HepG2 (cell line): ENCODE data around the gene ZMYND8. TPM values are rescaled to one million over a fixed set of nuclear protein-coding genes. Genes with fewer than 3 reads are reported as not detected.

ENCODE experiments used
- ATAC-seq: fragments of 200-7000 bp; cut with Tn5 transposase; 3 replicates; pipeline ENCODE4 v1.9.1; 2020; ENCODE audit warnings: mild to moderate bottlenecking, moderate library complexity
- BruUV-seq: library from RNA; stranded (reverse); fragments of 400-500 nt; replicated peaks from 2 replicates; lab custom pipeline; 2021; lab: Mats Ljungman, UMichigan
- CTCF ChIA-PET: fragments of 300-600 bp; formaldehyde crosslinking; extraction: SDS; loops from one replicate; lab custom pipeline; 2021; ENCODE audit warnings: low total read pairs, inconsistent platforms, low intra/inter-chr PET ratio; lab: Yijun Ruan, JAX
- POLR2A ChIA-PET: fragments of 350-600 bp; sonication (Branson Sonifier 250); formaldehyde crosslinking; loops from one replicate; lab custom pipeline; 2020; ENCODE audit warnings: antibody characterized with exemption, inconsistent platforms; lab: Yijun Ruan, JAX
- DNase-seq: peaks from one replicate; pipeline ENCODE4 v3.0.0-alpha.2; 2015; ENCODE audit warnings: low spot score
- FAIRE-seq: peaks from 3 replicates; lab custom pipeline; 2011; peaks lifted over from hg19 to GRCh38; lab: Jason Lieb, UNC
- H2AFZ ChIP-seq: one replicate; pipeline ENCODE4 v1.6.1; 2011; ENCODE audit warnings: low read length, inconsistent platforms
- H3K27ac ChIP-seq: fragments of 300-600 bp; 3 replicates; pipeline ENCODE4 v1.8.0; 2011; ENCODE audit warnings: mixed run types, mild to moderate bottlenecking, mixed read lengths, low read length, inconsistent platforms; ENCODE audit not compliant: insufficient read depth; ENCODE audit errors: extremely low read length
- H3K27me3 ChIP-seq, 2 experiments: fragments of 200-600 bp in 1 of 2; 2 replicates in 1 of 2; 3 replicates in 1 of 2; pipeline versions ENCODE4 v1.6.0 to v1.8.0; 2011; ENCODE audit warnings: low read length in 2 of 2, mild to moderate bottlenecking in 2 of 2, moderate library complexity in 2 of 2, inconsistent platforms in 1 of 2; ENCODE audit not compliant: insufficient read depth in 2 of 2, control insufficient read depth in 1 of 2
- H3K36me3 ChIP-seq, 2 experiments: fragments of 200-600 bp in 1 of 2; replicated peaks in 1 of 2; 2 replicates in 1 of 2; 3 replicates in 1 of 2; pipeline versions ENCODE4 v1.5.1 to v1.8.0; 2011; ENCODE audit warnings: low read length in 2 of 2, inconsistent platforms in 1 of 2; ENCODE audit not compliant: insufficient read depth in 2 of 2, control insufficient read depth in 1 of 2
- H3K4me1 ChIP-seq: 2 replicates; pipeline ENCODE4 v1.5.1; 2012; ENCODE audit warnings: low read length, inconsistent platforms; ENCODE audit not compliant: insufficient read depth
- H3K4me2 ChIP-seq: 2 replicates; pipeline ENCODE4 v1.6.0; 2011; ENCODE audit warnings: low read depth, low read length, inconsistent platforms
- H3K4me3 ChIP-seq, 3 experiments: fragments of 200-600 bp in 1 of 3; sonication (generic), shearing (Covaris generic) in 1 of 3; replicated peaks in 1 of 3; 2 replicates each; pipeline ENCODE4 v1.5.1; 2011 to 2016; ENCODE audit warnings: low read length in 3 of 3, inconsistent platforms in 2 of 3, low read depth in 2 of 3, mild to moderate bottlenecking in 2 of 3, control low read depth in 1 of 3, mixed read lengths in 1 of 3; ENCODE audit not compliant: insufficient read depth in 1 of 3
- H3K79me2 ChIP-seq: one replicate; pipeline ENCODE4 v1.6.1; 2011; ENCODE audit warnings: low read length, inconsistent platforms; ENCODE audit not compliant: insufficient read depth
- H3K9ac ChIP-seq: 2 replicates; pipeline ENCODE4 v1.6.0; 2011; ENCODE audit warnings: mild to moderate bottlenecking, low read depth, low read length, inconsistent platforms; ENCODE audit not compliant: insufficient read depth
- H3K9me3 ChIP-seq: 2 replicates; pipeline ENCODE4 v1.5.1; 2012; ENCODE audit warnings: mild to moderate bottlenecking, low read length
- H4K20me1 ChIP-seq: 2 replicates; pipeline ENCODE4 v1.6.0; 2011; ENCODE audit warnings: inconsistent platforms, mild to moderate bottlenecking, low read length, moderate library complexity; ENCODE audit not compliant: insufficient read depth
- ARNT2 ChIP-seq: sonication (generic); formaldehyde crosslinking; IDR thresholded peaks from 2 replicates; pipeline ENCODE4 v1.8.0; 2022; ENCODE audit warnings: mild to moderate bottlenecking, low read depth, missing genetic modification reagents, moderate library complexity
- DR1 ChIP-seq: sonication (generic); formaldehyde crosslinking; IDR thresholded peaks from 2 replicates; pipeline ENCODE4 v1.8.0; 2021; ENCODE audit warnings: mild to moderate bottlenecking, missing genetic modification reagents, inconsistent platforms
- FUBP1 ChIP-seq: sonication (generic); formaldehyde crosslinking; IDR thresholded peaks from 2 replicates; pipeline ENCODE4 v1.5.1; 2020; ENCODE audit warnings: missing genetic modification reagents, mild to moderate bottlenecking, borderline replicate concordance
- HIC2 ChIP-seq: sonication (generic); formaldehyde crosslinking; IDR thresholded peaks from 2 replicates; pipeline ENCODE4 v1.9.0; 2022; ENCODE audit warnings: low read depth, missing genetic modification reagents
- HIVEP1 ChIP-seq: sonication (generic); formaldehyde crosslinking; IDR thresholded peaks from 2 replicates; pipeline ENCODE4 v1.4.0; 2020; ENCODE audit warnings: mild to moderate bottlenecking, missing genetic modification reagents
- NCOA5 ChIP-seq: sonication (generic); formaldehyde crosslinking; IDR thresholded peaks from 2 replicates; pipeline ENCODE4 v1.4.0; 2020; ENCODE audit warnings: missing genetic modification reagents
- NFATC3 ChIP-seq: sonication (generic); formaldehyde crosslinking; IDR thresholded peaks from 2 replicates; pipeline ENCODE4 v1.5.1; 2020; ENCODE audit warnings: mild to moderate bottlenecking, missing genetic modification reagents
- PATZ1 ChIP-seq: sonication (generic); formaldehyde crosslinking; IDR thresholded peaks from 2 replicates; pipeline ENCODE4 v1.4.0; 2020; ENCODE audit warnings: missing genetic modification reagents
- POLR2G ChIP-seq: fragments of 200-400 bp; formaldehyde crosslinking; IDR thresholded peaks from 2 replicates; pipeline ENCODE4 v1.6.1; 2018; ENCODE audit warnings: mild to moderate bottlenecking, low read depth, low read length, moderate library complexity
- RBM39 ChIP-seq: fragments of 200-400 bp; formaldehyde crosslinking; IDR thresholded peaks from one replicate; pipeline ENCODE4 v1.6.1; 2018; ENCODE audit warnings: antibody characterized with exemption, mild to moderate bottlenecking, low read depth, low read length; ENCODE audit not compliant: poor library complexity, severe bottlenecking
- SP2 ChIP-seq: sonication (generic); formaldehyde crosslinking; IDR thresholded peaks from 2 replicates; pipeline ENCODE4 v1.5.1; 2020; ENCODE audit warnings: mild to moderate bottlenecking, missing genetic modification reagents
- THAP7 ChIP-seq: sonication (generic); formaldehyde crosslinking; IDR thresholded peaks from 2 replicates; pipeline ENCODE4 v1.8.1; 2023; ENCODE audit warnings: mild to moderate bottlenecking, missing genetic modification reagents
- YY1 ChIP-seq: IDR thresholded peaks from 2 replicates; pipeline ENCODE4 v1.6.1; 2011; ENCODE audit warnings: low read length, low read depth, moderate library complexity, mild to moderate bottlenecking; ENCODE audit not compliant: insufficient read depth, insufficient replicate concordance
- ZFP37 ChIP-seq: sonication (generic); formaldehyde crosslinking; IDR thresholded peaks from 2 replicates; pipeline ENCODE4 v1.4.0; 2020; ENCODE audit warnings: missing genetic modification reagents, borderline replicate concordance
- ZNF577 ChIP-seq: sonication (generic); formaldehyde crosslinking; IDR thresholded peaks from 2 replicates; pipeline ENCODE4 v1.4.0; 2020; ENCODE audit warnings: mild to moderate bottlenecking, low read depth, missing genetic modification reagents, borderline replicate concordance
- ZNF788 ChIP-seq: sonication (generic); formaldehyde crosslinking; IDR thresholded peaks from 2 replicates; pipeline ENCODE4 v1.5.0; 2020; ENCODE audit warnings: mild to moderate bottlenecking, missing genetic modification reagents, borderline replicate concordance
- WGBS: methylation state at CpG from one replicate; pipeline ENCODE4 v1.1.6; 2017; ENCODE audit warnings: low lambda C conversion rate; 5-methylcytosine and 5-hydroxymethylcytosine counted together
- in situ Hi-C: cut with HindIII; loops from 2 replicates; pipeline ENCODE4 v1.10.0; 2017; ENCODE audit warnings: low pct_unique_long_range_greater_than_20kb; ENCODE audit not compliant: extremely low pct_ligation_motif_present
- intact Hi-C: fragments of 100-400 bp; cut with micrococcal nuclease; formaldehyde crosslinking; loops from one replicate; pipeline ENCODE4 v1.10.0; 2022; ENCODE audit not compliant: unreplicated experiment
- polyA plus RNA-seq, 8 experiments: library from polyadenylated mRNA; depleted of rRNA in 3 of 8; stranded (reverse) in 7 of 8; unstranded in 1 of 8; fragments of >200 nt; fragmentation: Illumina TruSeq in 4 of 8; extraction: Trizol in 4 of 8; gene quantifications; 2 replicates each; pipeline versions ENCODE4 v1.2.1 to v1.2.3, GENCODE V29; 2011 to 2016; ENCODE audit warnings: low read depth in 4 of 8, missing spikeins in 1 of 8, mixed read lengths in 1 of 8; ENCODE audit not compliant: insufficient read depth in 1 of 8
- total RNA-seq, 5 experiments: library from RNA; depleted of rRNA; stranded (reverse); fragments of >200 nt; fragmentation: Illumina TruSeq; extraction: Trizol; gene quantifications; 2 replicates each; pipeline ENCODE4 v1.2.3, GENCODE V29; 2016; ENCODE audit warnings: low read depth in 1 of 5

Gene ZMYND8
- total and polyA plus RNA-seq, 2 of the 13 experiments (the other 11 are each of a cell fraction or from before 2014, with no cell fraction given): 53.9 to 84.7 TPM

GRCh38 chr20:47332381-47333206 lies 23.9 kb downstream of the ZMYND8 start:
- no peaks in the 10 kb centered on the region for H3K27me3 ChIP-seq
- H3K9ac ChIP-seq: no peak overlapping the region
- no peak overlapping the region for H3K4me3 ChIP-seq
- H3K4me2 ChIP-seq: no peak overlapping the region
- peaks cover 38 to 77% of the 10 kb centered on the region in 2 experiments for H3K36me3 ChIP-seq
- 95% methylated on average over 8 of the region's 8 CpGs for WGBS
- peaks cover 97% of the 10 kb centered on the region for H3K4me1 ChIP-seq
- peak overlapping the region; percentile 19 for H3K27ac ChIP-seq
- POLR2A ChIA-PET: interaction anchor here (23.7 kb wide), 1 partner anchor 25 kb away, joined by 624 read pairs; the partner anchor contains the start of gene ZMYND8
- CTCF ChIA-PET: interaction anchor here (1.8 kb wide), 1 partner anchor 51 kb away, joined by 7 read pairs; no protein-coding TSS in a partner anchor
- DNase-seq (no peak), ATAC-seq (no peak), FAIRE-seq (no peak)
- in situ Hi-C loops (no loop called here), intact Hi-C loops (no loop called here)
- H3K79me2 ChIP-seq: peaks cover 99% of the 10 kb centered on the region
- no TSS peak for BruUV-seq
- peaks cover 95% of the 10 kb centered on the region for H4K20me1 ChIP-seq
- H2AFZ ChIP-seq: no peak overlapping the region
- no peaks in the 10 kb centered on the region for H3K9me3 ChIP-seq
- TF ChIP-seq THAP7 (CRISPR knock-in tag): no peak
- no peak for TF ChIP-seq ZFP37
- TF ChIP-seq NFATC3: no peak
- TF ChIP-seq RBM39: no peak
- no peak for TF ChIP-seq NCOA5 (CRISPR knock-in tag)
- no peak for TF ChIP-seq ZNF577 (CRISPR knock-in tag)
- TF ChIP-seq DR1 (CRISPR knock-in tag): no peak
- TF ChIP-seq PATZ1 (CRISPR knock-in tag): no peak
- TF ChIP-seq POLR2G: 0 out of 2 replicates have a peak, but pooled peaks have one; percentile 0
- no peak for TF ChIP-seq ZNF788 (CRISPR knock-in tag)
- 0 out of 2 replicates have a peak, but pooled peaks have one; percentile 8 for TF ChIP-seq FUBP1 (CRISPR knock-in tag)
- no peak for TF ChIP-seq ARNT2 (CRISPR knock-in tag)
- TF ChIP-seq SP2 (CRISPR knock-in tag): no peak
- TF ChIP-seq HIVEP1 (CRISPR knock-in tag): no peak
- TF ChIP-seq HIC2 (CRISPR knock-in tag): no peak
- TF ChIP-seq YY1: no peak
